H9 (cell line): ENCODE results near the gene MRAP. TPM values are rescaled to one million over a fixed set of nuclear protein-coding genes. Genes with fewer than 3 reads are reported as not detected.

Experiments
- DNase-seq: peaks from one replicate; pipeline ENCODE4 v3.0.0-alpha.2; 2017
- H2AFZ ChIP-seq: one replicate; pipeline ENCODE4 v1.6.1; 2013; ENCODE audit warnings: mild to moderate bottlenecking, low read length, control low read depth, moderate library complexity
- H2AK5ac ChIP-seq: 2 replicates; pipeline ENCODE4 v1.6.1; 2013; ENCODE audit warnings: low read length, control low read depth, mixed read lengths; ENCODE audit not compliant: insufficient read length
- H2BK120ac ChIP-seq: one replicate; pipeline ENCODE4 v1.6.1; 2013; ENCODE audit warnings: low read depth, mild to moderate bottlenecking, low read length, control low read depth, inconsistent platforms; ENCODE audit not compliant: poor library complexity, severe bottlenecking
- H2BK12ac ChIP-seq: 2 replicates; pipeline ENCODE4 v1.6.1; 2013; ENCODE audit warnings: low read length, control low read depth, mixed read lengths, low read depth; ENCODE audit not compliant: insufficient read length
- H2BK15ac ChIP-seq: 2 replicates; pipeline ENCODE4 v1.6.1; 2013; ENCODE audit warnings: low read depth, low read length, control low read depth
- H2BK20ac ChIP-seq: one replicate; pipeline ENCODE4 v1.6.1; 2013; ENCODE audit warnings: low read depth, mild to moderate bottlenecking, low read length, control low read depth, inconsistent platforms; ENCODE audit not compliant: poor library complexity, severe bottlenecking
- H2BK5ac ChIP-seq: 2 replicates; pipeline ENCODE4 v1.6.1; 2013; ENCODE audit warnings: low read length, control low read depth, mixed read lengths; ENCODE audit not compliant: insufficient read length
- H3K14ac ChIP-seq: 2 replicates; pipeline ENCODE4 v1.6.1; 2013; ENCODE audit warnings: low read length, control low read depth; ENCODE audit not compliant: insufficient read depth
- H3K18ac ChIP-seq: 2 replicates; pipeline ENCODE4 v1.6.1; 2013; ENCODE audit warnings: low read depth, mild to moderate bottlenecking, mixed read lengths, low read length, control low read depth; ENCODE audit not compliant: insufficient read length
- H3K23ac ChIP-seq: 2 replicates; pipeline ENCODE4 v1.6.1; 2013; ENCODE audit warnings: low read length, control low read depth, mixed read lengths, low read depth; ENCODE audit not compliant: insufficient read length
- H3K23me2 ChIP-seq: 2 replicates; pipeline ENCODE4 v1.6.1; 2013; ENCODE audit warnings: low read depth, mild to moderate bottlenecking, mixed read lengths, low read length, control low read depth; ENCODE audit not compliant: insufficient read length, poor library complexity, severe bottlenecking
- H3K27ac ChIP-seq: 2 replicates; pipeline ENCODE4 v1.5.1; 2013; ENCODE audit warnings: low read length, control low read depth, mixed read lengths, low read depth; ENCODE audit not compliant: insufficient read length
- H3K27me3 ChIP-seq: 2 replicates; pipeline ENCODE4 v1.6.1; 2013; ENCODE audit warnings: low read length, control low read depth, inconsistent platforms; ENCODE audit not compliant: insufficient read depth
- H3K4ac ChIP-seq: 2 replicates; pipeline ENCODE4 v1.6.1; 2013; ENCODE audit warnings: low read depth, mild to moderate bottlenecking, control low read depth, inconsistent platforms, low read length, moderate library complexity
- H3K4me1 ChIP-seq: 2 replicates; pipeline ENCODE4 v1.6.1; 2013; ENCODE audit warnings: low read length, control low read depth, inconsistent platforms; ENCODE audit not compliant: insufficient read depth
- H3K4me2 ChIP-seq: 2 replicates; pipeline ENCODE4 v1.6.1; 2013; ENCODE audit warnings: low read length, control low read depth, mixed read lengths; ENCODE audit not compliant: insufficient read length, insufficient read depth
- H3K56ac ChIP-seq: 2 replicates; pipeline ENCODE4 v1.6.1; 2013; ENCODE audit warnings: low read depth, mild to moderate bottlenecking, mixed read lengths, low read length, control low read depth; ENCODE audit not compliant: insufficient read length
- H3K79me1 ChIP-seq: 2 replicates; pipeline ENCODE4 v1.6.1; 2013; ENCODE audit warnings: low read depth, mild to moderate bottlenecking, moderate library complexity, low read length, control low read depth, inconsistent platforms; ENCODE audit not compliant: insufficient read depth, poor library complexity, severe bottlenecking
- H3K79me2 ChIP-seq: 2 replicates; pipeline ENCODE4 v1.6.1; 2013; ENCODE audit warnings: low read length, control low read depth, inconsistent platforms; ENCODE audit not compliant: insufficient read depth
- H3K9ac ChIP-seq: 2 replicates; pipeline ENCODE4 v1.6.1; 2013; ENCODE audit warnings: low read length, control low read depth, mixed read lengths; ENCODE audit not compliant: insufficient read length; ENCODE audit errors: extremely low read depth
- H3K9me3 ChIP-seq: one replicate; pipeline ENCODE4 v1.6.1; 2013; ENCODE audit warnings: low read depth, low read length, inconsistent platforms; ENCODE audit not compliant: control insufficient read depth
- H3T11ph ChIP-seq: one replicate; pipeline ENCODE4 v1.6.1; 2013; ENCODE audit warnings: mild to moderate bottlenecking, low read length, control low read depth, inconsistent platforms
- H4K20me1 ChIP-seq: one replicate; pipeline ENCODE4 v1.6.1; 2013; ENCODE audit not compliant: control insufficient read depth, insufficient read length, insufficient read depth
- H4K5ac ChIP-seq: 2 replicates; pipeline ENCODE4 v1.6.1; 2013; ENCODE audit warnings: low read depth, mild to moderate bottlenecking, mixed read lengths, low read length, control low read depth; ENCODE audit not compliant: insufficient read length
- H4K8ac ChIP-seq: replicated peaks from 2 replicates; pipeline ENCODE4 v1.6.1; 2013; ENCODE audit warnings: low read length, control low read depth, mixed read lengths, low read depth; ENCODE audit not compliant: insufficient read length
- H4K91ac ChIP-seq: 2 replicates; pipeline ENCODE4 v1.6.1; 2013; ENCODE audit warnings: low read depth, mild to moderate bottlenecking, moderate library complexity, mixed read lengths, low read length, control low read depth; ENCODE audit not compliant: insufficient read length
- H3K27ac Mint-ChIP-seq, 3 experiments: 2 replicates in 2 of 3; 3 replicates in 1 of 3; pipeline ENCODE4 v1.8.0; 2020 to 2021; ENCODE audit warnings: mixed read lengths in 3 of 3, mild to moderate bottlenecking in 1 of 3, moderate library complexity in 1 of 3
- H3K27me3 Mint-ChIP-seq: 2 replicates; pipeline ENCODE4 v1.8.0; 2021; ENCODE audit warnings: low read depth, mild to moderate bottlenecking, moderate library complexity, mixed read lengths
- H3K36me3 Mint-ChIP-seq, 3 experiments: 2 replicates in 2 of 3; 3 replicates in 1 of 3; pipeline ENCODE4 v1.8.0; 2020 to 2021; ENCODE audit warnings: low read depth in 3 of 3, mixed read lengths in 3 of 3; ENCODE audit not compliant: insufficient read depth in 1 of 3
- H3K4me1 Mint-ChIP-seq, 2 experiments: 2 replicates each; pipeline ENCODE4 v1.8.0; 2020; ENCODE audit warnings: mixed read lengths in 2 of 2
- H3K4me3 Mint-ChIP-seq, 2 experiments: 2 replicates in 1 of 2; 3 replicates in 1 of 2; pipeline ENCODE4 v1.8.0; 2020 to 2021; ENCODE audit warnings: mild to moderate bottlenecking in 2 of 2, mixed read lengths in 2 of 2, moderate library complexity in 1 of 2
- H3K9me3 Mint-ChIP-seq, 2 experiments: 2 replicates in 1 of 2; 3 replicates in 1 of 2; pipeline ENCODE4 v1.8.0; 2020; ENCODE audit warnings: mild to moderate bottlenecking in 2 of 2, mixed read lengths in 2 of 2, moderate library complexity in 1 of 2
- CTCF ChIP-seq: fragments of 200-600 bp; sonication (generic); conservative IDR thresholded peaks from 3 replicates; pipeline ENCODE4 v1.8.0; 2021; ENCODE audit warnings: antibody characterized with exemption, mild to moderate bottlenecking
- WGBS: extraction: QIAGEN DNeasy Blood & Tissue Kit; methylation state at CpG from one replicate; pipeline ENCODE4 v1.1.7; 2013; ENCODE audit warnings: missing lambda C conversion rate, low lambda C conversion rate, mixed read lengths; ENCODE audit not compliant: insufficient read length; ENCODE audit errors: extremely low coverage; 5-methylcytosine and 5-hydroxymethylcytosine counted together
- total RNA-seq: library from RNA; stranded (reverse); gene quantifications from 2 replicates; pipeline ENCODE4 v1.2.1, GENCODE V29; 2021

Gene MRAP
- total RNA-seq, 1 experiment from 2014 or later, result not detected

- no peaks in the 10 kb centered on the region for H3K9me3 ChIP-seq
- H3K18ac ChIP-seq, result no peak overlapping the region
- H3K27me3 ChIP-seq, result no peaks in the 10 kb centered on the region
- Mint-ChIP-seq H3K4me3 (no peak overlapping the region), H3K9me3 (no peaks in the 10 kb centered on the region), H3K36me3 (peaks cover 1 to 10% (median 5%) of the 10 kb centered on the region in 3 experiments; a peak in 5 of 7 replicates), H3K27ac (no peak overlapping the region), H3K4me1 (peaks cover 11 to 13% of the 10 kb centered on the region in 2 experiments), H3K27me3 (no peaks in the 10 kb centered on the region)
- H4K5ac ChIP-seq, result no peak overlapping the region
- H3K23me2 ChIP-seq, result no peaks in the 10 kb centered on the region
- H3K14ac ChIP-seq, result no peak overlapping the region
- no CpG with 5 or more reads among the region's 2 CpGs for WGBS
- no peak overlapping the region for H2BK12ac ChIP-seq
- TF ChIP-seq CTCF, result no peak
- no peak overlapping the region for H3K23ac ChIP-seq
- no peak overlapping the region for H2BK15ac ChIP-seq
- H2AK5ac ChIP-seq, result no peak overlapping the region
- H3K9ac ChIP-seq, result no peak overlapping the region
- H2BK20ac ChIP-seq, result no peak overlapping the region
- H3K4me1 ChIP-seq, result no peaks in the 10 kb centered on the region
- H3K79me2 ChIP-seq, result no peaks in the 10 kb centered on the region
- H4K20me1 ChIP-seq, result no peaks in the 10 kb centered on the region
- no peak overlapping the region for H2BK120ac ChIP-seq
- no peak overlapping the region for H2BK5ac ChIP-seq
- no peak overlapping the region for H3K27ac ChIP-seq
- H3T11ph ChIP-seq, result no peak overlapping the region
- H4K91ac ChIP-seq, result no peak overlapping the region
- no peak overlapping the region for H3K4me2 ChIP-seq
- DNase-seq, result no peak
- no peak overlapping the region for H3K4ac ChIP-seq
- no peak overlapping the region for H3K56ac ChIP-seq
- no peaks in the 10 kb centered on the region for H3K79me1 ChIP-seq
- no peak overlapping the region for H4K8ac ChIP-seq
- no peak overlapping the region for H2AFZ ChIP-seq
These were observed 2.9 kb downstream of the MRAP start for GRCh38 chr21:32301596-32301995.
